PC-3 (cell line): ENCODE data around the gene OR10G2. TPM values are rescaled to one million over a fixed set of nuclear protein-coding genes. Genes with fewer than 3 reads are reported as not detected.

Source experiments
- ATAC-seq: fragments of 200-7000 bp; cut with Tn5 transposase; 2 replicates; pipeline ENCODE4 v1.9.1; 2020; ENCODE audit warnings: mild to moderate bottlenecking, moderate library complexity
- BruUV-seq: library from RNA; stranded (reverse); fragments of 400-500 nt; replicated peaks from 2 replicates; lab custom pipeline; 2021; lab: Mats Ljungman, UMichigan
- CTCF ChIA-PET: fragments of 300-600 bp; sonication (Branson Sonifier 250); formaldehyde crosslinking; loops from one replicate; lab custom pipeline; 2022; ENCODE audit warnings: antibody characterized with exemption; lab: Charles Lee
- POLR2A ChIA-PET: fragments of 300-600 bp; sonication (Branson Sonifier 250); formaldehyde crosslinking; loops from one replicate; lab custom pipeline; 2022; ENCODE audit warnings: antibody characterized with exemption; ENCODE audit not compliant: unreplicated experiment; lab: Charles Lee
- DNase-seq: peaks from one replicate; pipeline ENCODE4 v3.0.0-alpha.2; 2015
- H2AFZ ChIP-seq: fragments of 300-600 bp; sonication (generic); 2 replicates; pipeline ENCODE4 v1.6.0; 2016; ENCODE audit warnings: antibody characterized with exemption, low read length
- H3F3A ChIP-seq: fragments of 300-600 bp; sonication (generic); one replicate; pipeline ENCODE4 v1.6.0; 2017; ENCODE audit warnings: antibody characterized with exemption, low read length, control low read depth, mild to moderate bottlenecking; ENCODE audit not compliant: unreplicated experiment
- H3K27ac ChIP-seq: fragments of 300-600 bp; sonication (generic); 2 replicates; pipeline ENCODE4 v1.5.1; 2016; ENCODE audit warnings: mild to moderate bottlenecking, low read length
- H3K27me3 ChIP-seq: fragments of 300-600 bp; sonication (generic); 2 replicates; pipeline ENCODE4 v1.6.1; 2016; ENCODE audit warnings: low read length, mixed read lengths
- H3K36me3 ChIP-seq: fragments of 300-600 bp; sonication (generic); 2 replicates; pipeline ENCODE4 v1.6.1; 2016; ENCODE audit warnings: low read depth, mixed run types, low read length, mixed read lengths
- H3K4me1 ChIP-seq: fragments of 300-600 bp; sonication (generic); 2 replicates; pipeline ENCODE4 v1.5.1; 2016; ENCODE audit warnings: low read length; ENCODE audit not compliant: insufficient read depth
- H3K4me2 ChIP-seq: fragments of 300-600 bp; sonication (generic); 2 replicates; pipeline ENCODE4 v1.6.0; 2016; ENCODE audit warnings: low read length
- H3K4me3 ChIP-seq: fragments of 300-600 bp; sonication (generic); 2 replicates; pipeline ENCODE4 v1.5.1; 2016; ENCODE audit warnings: mild to moderate bottlenecking, low read length, mixed read lengths
- H3K79me2 ChIP-seq: fragments of 300-600 bp; sonication (generic); 2 replicates; pipeline ENCODE4 v1.6.1; 2017; ENCODE audit warnings: low read length, mixed read lengths
- H3K9ac ChIP-seq: fragments of 300-600 bp; sonication (generic); 2 replicates; pipeline ENCODE4 v1.6.0; 2016; ENCODE audit warnings: mild to moderate bottlenecking, low read length
- H3K9me2 ChIP-seq: fragments of 300-600 bp; sonication (generic); replicated peaks from 2 replicates; pipeline ENCODE4 v1.6.1; 2016; ENCODE audit warnings: mixed run types, low read length, mixed read lengths
- H3K9me3 ChIP-seq: fragments of 300-600 bp; sonication (generic); 2 replicates; pipeline ENCODE4 v1.6.1; 2016; ENCODE audit warnings: low read length, mixed read lengths
- H4K20me1 ChIP-seq: fragments of 300-600 bp; sonication (generic); 2 replicates; pipeline ENCODE4 v1.6.1; 2016; ENCODE audit warnings: low read length, mixed read lengths
- CTCF ChIP-seq: fragments of 300-600 bp; sonication (generic); conservative IDR thresholded peaks from 2 replicates; pipeline ENCODE4 v1.5.1; 2017; ENCODE audit warnings: antibody characterized with exemption, low read depth, mild to moderate bottlenecking, low read length
- EZH2 ChIP-seq: fragments of 300-600 bp; sonication (generic); IDR thresholded peaks from one replicate; pipeline ENCODE4 v1.6.1; 2017; ENCODE audit warnings: antibody characterized with exemption, mild to moderate bottlenecking, low read length; ENCODE audit not compliant: unreplicated experiment
- EZH2phosphoT487 ChIP-seq: fragments of 300-600 bp; sonication (generic); IDR thresholded peaks from 2 replicates; pipeline ENCODE4 v1.6.1; 2018; ENCODE audit warnings: mild to moderate bottlenecking, antibody characterized with exemption, low read length, borderline replicate concordance
- intact Hi-C: fragments of 100-400 bp; cut with micrococcal nuclease; formaldehyde crosslinking; loops from 2 replicates; pipeline ENCODE4 v1.9.0; 2023
- total RNA-seq: library from RNA; depleted of rRNA; stranded (reverse); fragments of >200 nt; gene quantifications from 2 replicates; pipeline ENCODE4 v1.2.3, GENCODE V29; 2014

OR10G2 gene
- total RNA-seq, 1 experiment from 2014 or later: not detected

DNA sequence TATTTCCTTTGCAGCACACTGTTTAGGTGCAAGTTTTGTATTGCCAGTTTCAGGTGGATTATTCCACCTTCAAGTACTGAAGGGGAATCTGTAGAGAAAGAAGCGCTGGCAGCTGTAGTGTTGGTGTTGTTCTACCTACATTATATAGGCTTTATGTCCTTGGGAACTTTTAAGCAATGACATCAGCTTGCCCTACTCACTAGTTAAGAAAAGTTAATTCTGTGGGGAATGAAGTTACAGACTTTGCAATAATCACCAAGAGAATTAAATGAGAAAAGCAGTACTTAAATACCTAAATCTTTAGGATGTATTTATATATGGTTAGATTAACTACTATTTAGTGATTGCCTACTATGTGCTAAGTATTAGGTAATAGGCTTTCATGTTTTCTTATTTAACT, 39.0 kb upstream of the OR10G2 start, which contains the start of gene OR4E1:
OR4E1 (minus strand) TSS at position 101 of the 400 bp plus-strand sequence. CDS start 2,883 bp downstream, outside the sequence.
- Histone ChIP-seq H2AFZ (no peak within 1 kb of the TSS), H3F3A (no peaks in the 10 kb centered on the region), H3K36me3 (no peaks in the 10 kb centered on the region), H3K27me3 (peaks cover 53% of the 10 kb centered on the region), H3K9me3 (no peaks in the 10 kb centered on the region), H3K9me2 (no peaks in the 10 kb centered on the region), H3K4me3 (no peak within 1 kb of the TSS), H3K27ac (no peak within 1 kb of the TSS), H4K20me1 (no peaks in the 10 kb centered on the region), H3K4me2 (no peak within 1 kb of the TSS), H3K9ac (no peak within 1 kb of the TSS), H3K4me1 (0 out of 2 replicates have a peak, but pooled peaks cover 4% of the 10 kb centered on the region), H3K79me2 (no peaks in the 10 kb centered on the region)
- ChIA-PET POLR2A (no interaction called here), CTCF (no interaction called here)
- no peak for DNase-seq
- ATAC-seq: no peak
- no TSS peak for BruUV-seq
- TF ChIP-seq EZH2: no peak
- no peak for TF ChIP-seq CTCF
- TF ChIP-seq EZH2phosphoT487: no peak
- intact Hi-C loops: no loop called here

DNA sequence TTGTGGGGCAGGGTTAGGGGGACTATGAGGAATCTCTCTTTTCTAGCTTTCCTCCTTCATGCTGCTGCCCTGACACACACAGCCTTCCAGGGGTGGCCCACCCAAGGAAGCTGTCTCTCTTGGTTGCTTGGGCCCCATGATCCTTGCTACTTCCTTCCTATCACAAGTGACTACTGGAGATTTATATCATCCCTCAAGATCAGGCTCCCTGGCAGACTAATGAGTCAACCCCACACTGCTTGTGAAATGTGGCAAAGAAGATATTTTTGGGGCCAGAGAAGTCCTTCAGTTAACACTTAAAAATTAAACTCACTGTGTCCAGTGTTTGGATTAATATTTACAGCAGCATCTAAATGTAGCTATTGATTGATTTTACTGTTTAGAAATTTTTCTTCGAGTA, 37.4 kb upstream of the OR10G2 start:
- ChIA-PET POLR2A (no interaction called here), CTCF (no interaction called here)
- no peak overlapping the region for H3K4me2 ChIP-seq
- DNase-seq (no peak), ATAC-seq (no peak)
- H3K9me3 ChIP-seq: no peaks in the 10 kb centered on the region
- H3K79me2 ChIP-seq: no peaks in the 10 kb centered on the region
- H3K27me3 ChIP-seq: peaks cover 53% of the 10 kb centered on the region
- H3K36me3 ChIP-seq: no peaks in the 10 kb centered on the region
- no peaks in the 10 kb centered on the region for H3K9me2 ChIP-seq
- TF ChIP-seq EZH2 (no peak), CTCF (no peak), EZH2phosphoT487 (no peak)
- H3F3A ChIP-seq: no peaks in the 10 kb centered on the region
- peaks cover 16% of the 10 kb centered on the region for H3K4me1 ChIP-seq
- intact Hi-C loops: no loop called here
- H2AFZ ChIP-seq: no peak overlapping the region
- no peak overlapping the region for H3K9ac ChIP-seq
- no peak overlapping the region for H3K4me3 ChIP-seq
- H4K20me1 ChIP-seq: no peaks in the 10 kb centered on the region
- no TSS peak for BruUV-seq
- H3K27ac ChIP-seq: no peak overlapping the region

DNA sequence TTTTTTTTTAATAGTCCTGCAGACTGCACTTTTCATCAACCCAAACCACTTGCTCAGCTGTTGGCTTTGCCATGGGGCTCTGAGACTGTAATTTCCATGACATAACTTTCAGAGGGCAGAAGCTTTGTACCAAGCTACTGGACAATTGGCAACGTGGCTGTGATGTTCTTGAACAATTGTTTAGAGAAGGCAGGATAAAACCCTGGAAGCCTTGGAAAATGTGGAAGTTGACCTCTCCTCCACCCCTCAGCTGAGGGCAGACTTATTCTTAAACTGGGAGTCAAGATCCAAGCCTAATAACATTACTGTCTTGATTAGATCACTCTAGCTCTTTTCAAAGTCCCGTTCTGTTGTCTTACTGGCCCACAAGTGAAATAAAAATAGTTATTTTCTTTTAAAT, 36.6 kb upstream of the OR10G2 start:
- DNase-seq (no peak), ATAC-seq (no peak)
- no peak overlapping the region for H3K4me3 ChIP-seq
- H3K36me3 ChIP-seq: no peaks in the 10 kb centered on the region
- no peak overlapping the region for H3K9ac ChIP-seq
- no peak overlapping the region for H3K27ac ChIP-seq
- no peaks in the 10 kb centered on the region for H4K20me1 ChIP-seq
- H3K9me3 ChIP-seq: no peaks in the 10 kb centered on the region
- H3K4me2 ChIP-seq: no peak overlapping the region
- peaks cover 16% of the 10 kb centered on the region for H3K4me1 ChIP-seq
- peaks cover 53% of the 10 kb centered on the region for H3K27me3 ChIP-seq
- ChIA-PET POLR2A (no interaction called here), CTCF (no interaction called here)
- no peaks in the 10 kb centered on the region for H3F3A ChIP-seq
- no peaks in the 10 kb centered on the region for H3K79me2 ChIP-seq
- H2AFZ ChIP-seq: no peak overlapping the region
- no peak for TF ChIP-seq EZH2
- no peak for TF ChIP-seq EZH2phosphoT487
- no peak for TF ChIP-seq CTCF
- BruUV-seq: no TSS peak
- H3K9me2 ChIP-seq: no peaks in the 10 kb centered on the region
- intact Hi-C loops: no loop called here
